Measurements from ENCODE around the gene CFAP157.

CFAP157 gene

GRCh38 chr9:127762111-127762676, 55.4 kb downstream of the CFAP157 start:
- no peaks in the 10 kb centered on the region for H3K27me3 ChIP-seq (replicated peaks)
- TF ChIP-seq CTCF (IDR thresholded peaks at IDR 0.05; ENCODE audit: low read depth, low read length, missing control alignments) = no peak
- in situ Hi-C loops (cut with HindIII; ENCODE audit: low pct_ligation_motif_present, low sequenced_read_pairs) = loop anchor here (25.0 kb wide), 1 partner anchor 100 kb away; the partner anchor contains the start of gene ENG
- no peak overlapping the region for H3K27ac ChIP-seq
- DNase-seq = no peak
- no peak overlapping the region for H3K4me3 ChIP-seq (ENCODE audit: low read depth, low read length)
- no peaks in the 10 kb centered on the region for H3K36me3 ChIP-seq (replicated peaks)

DNA sequence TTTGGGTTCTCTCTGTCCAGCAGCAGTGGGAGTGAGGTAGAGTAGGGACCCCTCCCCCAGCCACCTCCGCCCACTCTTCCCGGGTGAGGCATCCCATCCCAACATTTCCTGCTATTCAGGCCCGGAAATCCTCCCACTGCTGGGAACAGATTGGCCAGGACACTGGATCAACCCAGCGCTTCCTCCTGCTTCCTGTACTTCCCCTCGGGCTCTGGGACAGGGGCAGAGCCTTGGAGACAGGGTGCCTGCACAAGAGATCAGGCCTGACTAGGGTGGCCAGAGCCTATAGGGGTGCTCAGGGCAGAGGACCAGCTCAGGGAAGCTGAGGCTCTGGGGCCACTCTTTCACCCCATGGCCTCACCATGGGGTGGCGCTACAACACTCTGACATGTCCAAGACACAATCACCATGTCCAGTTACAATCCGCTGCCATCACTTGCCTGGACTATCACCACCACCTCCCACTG, 57.2 kb downstream of the CFAP157 start:
- in situ Hi-C loops (cut with HindIII; ENCODE audit: low pct_ligation_motif_present, low sequenced_read_pairs) = loop anchor here (25.0 kb wide), 1 partner anchor 98 kb away; the partner anchor contains the start of gene ENG
- no peak overlapping the region for H3K27ac ChIP-seq
- H3K4me3 ChIP-seq (ENCODE audit: low read depth, low read length) = no peak overlapping the region
- H3K36me3 ChIP-seq (replicated peaks) = no peaks in the 10 kb centered on the region
- no peaks in the 10 kb centered on the region for H3K27me3 ChIP-seq (replicated peaks)
- peak; percentile 57 for TF ChIP-seq CTCF (IDR thresholded peaks at IDR 0.05; ENCODE audit: low read depth, low read length, missing control alignments)
- no peak for DNase-seq

GRCh38 chr9:127765418-127765817, 58.6 kb downstream of the CFAP157 start:
- H3K4me3 ChIP-seq (ENCODE audit: low read depth, low read length) = no peak overlapping the region
- TF ChIP-seq CTCF (IDR thresholded peaks at IDR 0.05; ENCODE audit: low read depth, low read length, missing control alignments) = no peak
- H3K27ac ChIP-seq = no peak overlapping the region
- H3K36me3 ChIP-seq (replicated peaks) = no peaks in the 10 kb centered on the region
- DNase-seq = no peak
- H3K27me3 ChIP-seq (replicated peaks) = no peaks in the 10 kb centered on the region
- in situ Hi-C loops (cut with HindIII; ENCODE audit: low pct_ligation_motif_present, low sequenced_read_pairs) = loop anchor here (25.0 kb wide), 1 partner anchor 97 kb away; the partner anchor contains the start of gene ENG

Data from brain microvascular endothelial cell (primary cell).